Tibial nerve (tissue), 4 donors: Measurements from ENCODE around the gene IER2.

Experiments used
- EP300 ChIP-seq, 2 donors: sonication (generic); formaldehyde crosslinking; IDR thresholded peaks; one replicate each; pipeline ENCODE4 v1.6.1; 2017; ENCODE audit warnings: antibody characterized with exemption in 2 of 2, mild to moderate bottlenecking in 1 of 2
- POLR2A ChIP-seq, 2 donors: fragments of 450-650 bp; IDR thresholded peaks; one replicate each; pipeline ENCODE4 v1.6.1; 2017; ENCODE audit warnings: antibody characterized with exemption in 2 of 2, mild to moderate bottlenecking in 2 of 2, moderate library complexity in 2 of 2
- TF ChIP-seq, protein P1 (sequence below), 5 experiments: fragments of 200-600 bp in 3 of 5; fragments of 450-650 bp in 2 of 5; sonication (generic) in 3 of 5; IDR thresholded peaks; one replicate each; pipeline ENCODE4 v1.5.1; 2016 to 2019; ENCODE audit warnings: antibody characterized with exemption in 5 of 5, mild to moderate bottlenecking in 3 of 5, moderate library complexity in 2 of 5

DNA sequence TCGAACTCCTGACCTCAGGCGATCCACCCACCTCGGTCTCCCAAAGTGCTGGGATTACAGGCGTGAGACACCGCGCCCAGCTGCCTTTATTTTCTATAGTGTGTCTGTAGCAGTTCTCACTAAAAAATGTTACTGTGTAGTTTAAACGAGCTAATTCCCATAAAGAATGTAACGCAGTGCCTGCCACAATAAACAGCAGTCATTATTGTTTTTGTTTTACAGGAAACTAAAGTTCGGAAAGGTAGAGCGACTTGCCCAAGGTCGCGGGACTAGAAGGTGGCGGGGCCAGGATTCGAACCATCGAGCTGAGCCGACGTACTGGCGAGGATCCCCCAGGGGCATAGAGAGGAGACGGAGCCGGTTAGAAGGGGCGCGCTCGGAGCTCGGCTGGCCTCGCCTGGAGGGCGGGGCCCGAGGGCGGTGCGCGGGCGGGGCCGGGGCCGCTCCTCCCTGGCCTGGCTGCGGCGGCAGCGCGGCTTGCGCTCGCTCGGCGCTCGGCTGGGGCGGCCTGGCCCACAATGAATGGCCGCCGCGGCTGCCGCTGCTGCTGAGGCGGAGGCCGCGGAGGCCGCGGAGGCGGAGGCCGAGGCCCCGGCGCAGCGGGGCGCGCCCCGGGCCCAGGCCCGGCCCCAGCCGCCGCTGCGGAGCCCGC, 32.3 kb upstream of the IER2 start, which contains the start of gene NACC1:
- TF ChIP-seq, protein P1, sequence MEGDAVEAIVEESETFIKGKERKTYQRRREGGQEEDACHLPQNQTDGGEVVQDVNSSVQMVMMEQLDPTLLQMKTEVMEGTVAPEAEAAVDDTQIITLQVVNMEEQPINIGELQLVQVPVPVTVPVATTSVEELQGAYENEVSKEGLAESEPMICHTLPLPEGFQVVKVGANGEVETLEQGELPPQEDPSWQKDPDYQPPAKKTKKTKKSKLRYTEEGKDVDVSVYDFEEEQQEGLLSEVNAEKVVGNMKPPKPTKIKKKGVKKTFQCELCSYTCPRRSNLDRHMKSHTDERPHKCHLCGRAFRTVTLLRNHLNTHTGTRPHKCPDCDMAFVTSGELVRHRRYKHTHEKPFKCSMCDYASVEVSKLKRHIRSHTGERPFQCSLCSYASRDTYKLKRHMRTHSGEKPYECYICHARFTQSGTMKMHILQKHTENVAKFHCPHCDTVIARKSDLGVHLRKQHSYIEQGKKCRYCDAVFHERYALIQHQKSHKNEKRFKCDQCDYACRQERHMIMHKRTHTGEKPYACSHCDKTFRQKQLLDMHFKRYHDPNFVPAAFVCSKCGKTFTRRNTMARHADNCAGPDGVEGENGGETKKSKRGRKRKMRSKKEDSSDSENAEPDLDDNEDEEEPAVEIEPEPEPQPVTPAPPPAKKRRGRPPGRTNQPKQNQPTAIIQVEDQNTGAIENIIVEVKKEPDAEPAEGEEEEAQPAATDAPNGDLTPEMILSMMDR (IDR thresholded peaks at IDR 0.05), result peak in 1 of 5 experiments; percentile 26
- TF ChIP-seq POLR2A (IDR thresholded peaks at IDR 0.05) (no peak), EP300 (IDR thresholded peaks at IDR 0.05) (peak in 1 of 2 donors; percentile 45)
